Osteocyte (in vitro differentiated cells): ENCODE measurements around the gene RUBCN. TPM values are rescaled to one million over a fixed set of nuclear protein-coding genes. Genes with fewer than 3 reads are reported as not detected.

Experiments
- DNase-seq: peaks from one replicate; pipeline ENCODE4 v3.0.0; 2021; ENCODE audit warnings: mixed read lengths; ENCODE audit not compliant: unreplicated experiment; ENCODE audit errors: extremely low spot score
- H3K27ac Mint-ChIP-seq: one replicate; pipeline ENCODE4 v1.8.0; 2021; ENCODE audit warnings: mild to moderate bottlenecking, mixed read lengths; ENCODE audit not compliant: unreplicated experiment
- H3K27me3 Mint-ChIP-seq: one replicate; pipeline ENCODE4 v1.8.0; 2021; ENCODE audit warnings: mixed read lengths; ENCODE audit not compliant: unreplicated experiment
- H3K36me3 Mint-ChIP-seq: one replicate; pipeline ENCODE4 v1.8.0; 2021; ENCODE audit warnings: mixed read lengths; ENCODE audit not compliant: unreplicated experiment
- H3K4me1 Mint-ChIP-seq: one replicate; pipeline ENCODE4 v1.8.0; 2021; ENCODE audit warnings: mixed read lengths; ENCODE audit not compliant: unreplicated experiment
- H3K4me3 Mint-ChIP-seq: one replicate; pipeline ENCODE4 v1.8.0; 2021; ENCODE audit warnings: mild to moderate bottlenecking, moderate library complexity, mixed read lengths; ENCODE audit not compliant: unreplicated experiment
- H3K9me3 Mint-ChIP-seq: one replicate; pipeline ENCODE4 v1.8.0; 2021; ENCODE audit warnings: mixed read lengths; ENCODE audit not compliant: unreplicated experiment
- long read RNA-seq: library from polyadenylated mRNA; unstranded; transcript quantifications from one replicate; pipeline ENCODE4 v2.0.0, GENCODE V29; 2021
- total RNA-seq: library from RNA; stranded (reverse); gene quantifications from 2 replicates; pipeline ENCODE4 v1.2.1, GENCODE V29; 2021
- TF ChIP-seq, protein P1 (sequence below): fragments of 200-600 bp; sonication (generic); IDR thresholded peaks from 2 replicates; pipeline ENCODE4 v1.5.0; 2021; ENCODE audit warnings: antibody characterized with exemption, mild to moderate bottlenecking, moderate library complexity

RUBCN gene
- 30.3 and 30.7 TPM in 2 replicates for total RNA-seq
- long read RNA-seq, partial matches to known transcripts = 0 of 7 reads
- long read RNA-seq, other reads (novel, unspliced or antisense) = 7 of 7 reads

DNA sequence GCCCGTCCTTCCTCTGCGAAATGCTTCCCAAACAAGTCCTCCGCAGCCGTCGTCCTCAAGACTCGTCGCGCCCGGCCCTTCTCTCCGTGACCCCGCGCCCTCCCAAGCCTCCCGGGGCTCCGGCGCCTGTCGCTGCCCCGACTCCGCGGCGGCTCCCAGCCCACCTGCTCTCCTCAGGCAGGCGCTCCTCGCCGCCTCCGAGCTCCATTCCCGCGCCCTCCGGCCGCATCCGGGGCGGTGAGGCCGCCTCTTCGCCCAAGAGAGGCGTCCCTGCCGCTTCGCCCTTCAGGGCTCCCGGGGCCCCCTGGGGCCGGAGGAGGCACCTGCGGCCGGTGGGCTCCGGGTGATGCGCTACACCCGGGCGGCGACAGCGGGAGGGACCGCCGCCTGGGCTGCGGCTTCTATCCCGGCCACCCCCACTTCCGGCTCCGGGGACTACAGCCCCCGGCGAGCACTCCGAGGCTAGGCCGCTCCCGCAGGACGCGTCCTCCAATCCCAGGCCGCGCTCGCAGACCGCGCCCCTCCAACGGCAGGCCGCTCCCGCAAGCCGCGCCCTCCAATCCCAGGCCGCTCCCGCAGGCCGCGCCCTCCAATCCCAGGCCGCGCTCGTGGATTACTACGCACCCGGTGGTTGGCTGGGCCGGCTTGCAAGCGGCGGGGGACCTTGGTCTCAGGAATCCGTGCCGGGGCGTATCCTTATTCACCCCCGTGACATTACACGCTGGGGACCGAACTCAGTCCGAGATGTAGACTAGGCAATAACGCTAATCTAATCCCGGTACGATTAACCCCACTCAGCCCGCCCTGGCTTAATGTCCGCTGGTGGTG lies at the start of gene RUBCN:
Gene RUBCN (minus strand): TSS at position 414 of the 828 bp plus-strand sequence. CDS start 185 bp downstream, at position 229.
- no peaks in the 10 kb centered on the region for H3K9me3 Mint-ChIP-seq
- H3K27ac Mint-ChIP-seq = peak within 1 kb of the TSS; percentile 85
- TF ChIP-seq, protein P1, sequence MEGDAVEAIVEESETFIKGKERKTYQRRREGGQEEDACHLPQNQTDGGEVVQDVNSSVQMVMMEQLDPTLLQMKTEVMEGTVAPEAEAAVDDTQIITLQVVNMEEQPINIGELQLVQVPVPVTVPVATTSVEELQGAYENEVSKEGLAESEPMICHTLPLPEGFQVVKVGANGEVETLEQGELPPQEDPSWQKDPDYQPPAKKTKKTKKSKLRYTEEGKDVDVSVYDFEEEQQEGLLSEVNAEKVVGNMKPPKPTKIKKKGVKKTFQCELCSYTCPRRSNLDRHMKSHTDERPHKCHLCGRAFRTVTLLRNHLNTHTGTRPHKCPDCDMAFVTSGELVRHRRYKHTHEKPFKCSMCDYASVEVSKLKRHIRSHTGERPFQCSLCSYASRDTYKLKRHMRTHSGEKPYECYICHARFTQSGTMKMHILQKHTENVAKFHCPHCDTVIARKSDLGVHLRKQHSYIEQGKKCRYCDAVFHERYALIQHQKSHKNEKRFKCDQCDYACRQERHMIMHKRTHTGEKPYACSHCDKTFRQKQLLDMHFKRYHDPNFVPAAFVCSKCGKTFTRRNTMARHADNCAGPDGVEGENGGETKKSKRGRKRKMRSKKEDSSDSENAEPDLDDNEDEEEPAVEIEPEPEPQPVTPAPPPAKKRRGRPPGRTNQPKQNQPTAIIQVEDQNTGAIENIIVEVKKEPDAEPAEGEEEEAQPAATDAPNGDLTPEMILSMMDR = no peak
- H3K4me1 Mint-ChIP-seq = peaks cover 27% of the 10 kb centered on the region
- H3K27me3 Mint-ChIP-seq = no peaks in the 10 kb centered on the region
- peak; percentile 98 for DNase-seq
- no peaks in the 10 kb centered on the region for H3K36me3 Mint-ChIP-seq
- peak within 1 kb of the TSS; percentile 95 for H3K4me3 Mint-ChIP-seq

DNA sequence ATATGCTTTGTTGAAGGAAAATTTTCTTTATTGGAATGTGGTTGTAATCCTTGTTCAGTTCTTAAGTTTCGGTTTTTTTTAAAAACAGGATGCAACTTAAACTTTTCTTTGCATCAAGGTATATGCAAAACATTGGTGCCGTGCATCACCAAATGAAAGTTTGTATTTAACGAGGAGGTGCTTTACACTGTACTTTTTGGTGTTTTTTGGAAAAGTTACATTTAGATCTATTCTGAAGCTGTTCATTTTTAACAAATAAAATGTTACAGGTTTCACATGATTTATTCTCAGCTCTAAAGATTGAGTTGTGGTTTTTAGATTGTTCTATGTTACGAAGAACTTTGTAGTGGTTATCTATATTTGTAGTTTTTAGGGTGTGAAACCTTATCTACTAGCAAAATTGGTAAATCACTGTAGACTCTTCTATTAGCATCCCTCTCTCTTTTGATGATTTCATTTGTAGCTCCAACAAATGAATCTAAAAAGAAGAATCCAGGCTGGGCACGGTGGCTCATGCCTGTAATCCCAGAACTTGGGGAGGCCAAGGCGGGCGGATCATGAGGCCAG lies 47.4 kb upstream of the RUBCN start:
- H3K27ac Mint-ChIP-seq = no peak overlapping the region
- H3K9me3 Mint-ChIP-seq = no peaks in the 10 kb centered on the region
- no peaks in the 10 kb centered on the region for H3K27me3 Mint-ChIP-seq
- H3K36me3 Mint-ChIP-seq = peaks cover 30% of the 10 kb centered on the region
- TF ChIP-seq, protein P1 = no peak
- no peak for DNase-seq
- no peak overlapping the region for H3K4me3 Mint-ChIP-seq
- H3K4me1 Mint-ChIP-seq = no peaks in the 10 kb centered on the region

DNA sequence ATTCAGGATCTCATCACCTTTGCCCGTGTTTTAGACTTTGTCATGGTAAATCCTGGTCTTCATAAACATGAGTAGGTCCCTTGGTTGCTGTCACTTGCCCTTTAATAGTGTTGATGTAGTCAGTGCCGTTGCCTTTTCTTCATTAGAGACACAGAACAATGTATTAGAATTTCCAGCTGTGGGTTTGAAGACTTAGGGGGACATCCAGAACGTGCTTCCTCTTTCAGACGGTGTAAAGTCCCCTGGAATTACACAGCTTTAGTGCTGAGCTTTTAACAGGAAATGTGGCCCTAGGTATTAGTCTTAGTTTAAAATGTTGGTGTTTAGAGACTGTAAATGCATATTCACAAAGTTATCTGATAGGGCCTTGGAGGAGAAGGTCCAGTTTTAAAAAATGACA lies 45.5 kb upstream of the RUBCN start:
- TF ChIP-seq, protein P1 = no peak
- peaks cover 38% of the 10 kb centered on the region for H3K36me3 Mint-ChIP-seq

DNA sequence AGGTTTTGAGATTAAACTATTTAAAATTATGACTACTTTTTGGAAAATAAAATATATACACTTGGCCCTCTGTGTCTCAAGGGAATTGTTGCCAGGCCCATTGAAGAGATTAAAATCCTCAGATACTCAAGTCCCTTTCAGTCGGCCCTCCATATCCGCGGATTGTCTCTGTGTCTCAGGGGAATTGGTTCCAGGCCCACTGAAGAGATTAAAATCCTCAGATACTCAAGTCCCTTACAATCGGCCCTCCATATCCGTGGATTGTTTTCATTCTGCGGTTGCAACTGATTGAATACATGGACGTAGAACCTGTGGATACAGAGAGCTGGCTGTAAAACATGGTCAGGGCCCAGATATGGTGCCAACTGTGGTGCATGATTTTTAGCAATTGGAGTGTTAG lies 38.6 kb upstream of the RUBCN start:
- Mint-ChIP-seq H3K4me1 (no peaks in the 10 kb centered on the region), H3K4me3 (no peak overlapping the region), H3K27me3 (no peaks in the 10 kb centered on the region), H3K9me3 (no peaks in the 10 kb centered on the region), H3K27ac (no peak overlapping the region), H3K36me3 (peaks cover 59% of the 10 kb centered on the region)
- DNase-seq = no peak
- TF ChIP-seq, protein P1 = no peak

More for the DNA sequence above, 45.5 kb upstream of the RUBCN start:
- Mint-ChIP-seq H3K9me3 (no peaks in the 10 kb centered on the region), H3K4me1 (no peaks in the 10 kb centered on the region), H3K27ac (no peak overlapping the region), H3K27me3 (no peaks in the 10 kb centered on the region), H3K4me3 (no peak overlapping the region)
- DNase-seq = no peak

DNA sequence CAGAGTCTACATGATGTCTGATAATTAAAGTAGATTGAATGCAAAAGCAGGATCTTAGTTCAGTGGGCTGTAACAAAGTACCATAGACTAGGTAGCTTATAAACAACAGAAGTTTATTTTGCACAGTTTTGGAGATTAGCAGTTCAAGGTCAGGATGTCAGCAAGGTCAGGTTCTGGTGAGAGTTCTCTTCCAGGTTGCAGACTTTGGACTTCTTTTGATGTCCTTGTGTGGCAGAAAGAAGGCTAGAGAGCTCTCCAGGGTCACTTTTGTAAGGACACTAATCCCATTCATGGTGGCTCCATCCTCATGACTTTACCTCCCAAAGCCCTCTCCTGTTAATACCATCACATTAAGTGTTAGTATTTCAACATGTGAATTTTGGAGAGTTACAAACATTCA lies 25.1 kb upstream of the RUBCN start:
- Mint-ChIP-seq H3K9me3 (no peaks in the 10 kb centered on the region), H3K4me3 (no peak overlapping the region), H3K27ac (no peak overlapping the region), H3K36me3 (peaks cover 14% of the 10 kb centered on the region), H3K4me1 (no peaks in the 10 kb centered on the region), H3K27me3 (no peaks in the 10 kb centered on the region)
- no peak for DNase-seq
- TF ChIP-seq, protein P1 = no peak
